WTC11 (cell line): ENCODE measurements around the gene CDK2AP2. TPM values are rescaled to one million over a fixed set of nuclear protein-coding genes. Genes with fewer than 3 reads are reported as not detected.

Source experiments
- ATAC-seq: fragments of 200-7000 bp; cut with Tn5 transposase; 2 replicates; pipeline ENCODE4 v1.10.0; 2021; ENCODE audit warnings: mild to moderate bottlenecking, moderate library complexity
- CTCF ChIA-PET: fragments of 300-600 bp; sonication (Branson Sonifier 250); formaldehyde crosslinking; loops from one replicate; lab custom pipeline; 2021; ENCODE audit warnings: antibody characterized with exemption; lab: Charles Lee
- POLR2A ChIA-PET: fragments of 350-600 bp; sonication (Branson Sonifier 250); formaldehyde crosslinking; loops from one replicate; lab custom pipeline; 2021; ENCODE audit warnings: antibody characterized with exemption; lab: Charles Lee
- DNase-seq: peaks from one replicate; pipeline ENCODE4 v3.0.0; 2021; ENCODE audit warnings: low spot score
- H3K27ac Mint-ChIP-seq: 2 replicates; pipeline ENCODE4 v1.8.0; 2021; ENCODE audit warnings: mixed read lengths
- H3K27me3 Mint-ChIP-seq: 2 replicates; pipeline ENCODE4 v1.8.0; 2021; ENCODE audit warnings: low read depth, mild to moderate bottlenecking, moderate library complexity, mixed read lengths
- H3K36me3 Mint-ChIP-seq: 2 replicates; pipeline ENCODE4 v1.8.0; 2021; ENCODE audit warnings: mixed read lengths
- H3K4me1 Mint-ChIP-seq: 2 replicates; pipeline ENCODE4 v1.8.0; 2022; ENCODE audit warnings: mixed read lengths
- H3K4me3 Mint-ChIP-seq: 2 replicates; pipeline ENCODE4 v1.8.0; 2021; ENCODE audit warnings: mild to moderate bottlenecking, moderate library complexity, mixed read lengths
- H3K9me3 Mint-ChIP-seq: 2 replicates; pipeline ENCODE4 v1.8.0; 2021; ENCODE audit warnings: mixed read lengths
- AR ChIP-seq: fragments of 250-450 bp; sonication (Bioruptor Pico); IDR thresholded peaks from 2 replicates; pipeline ENCODE4 v1.9.0; 2021; ENCODE audit warnings: mild to moderate bottlenecking
- ARID4B ChIP-seq: sonication (generic); formaldehyde crosslinking; IDR thresholded peaks from 2 replicates; pipeline ENCODE4 v1.8.0; 2023; ENCODE audit warnings: missing genetic modification reagents, mild to moderate bottlenecking, borderline replicate concordance
- CDX4 ChIP-seq: fragments of 250-450 bp; sonication (Bioruptor Pico); IDR thresholded peaks from 2 replicates; pipeline ENCODE4 v1.9.0; 2021; ENCODE audit warnings: moderate library complexity, mild to moderate bottlenecking, inconsistent platforms, borderline replicate concordance
- E2F4 ChIP-seq: sonication (generic); formaldehyde crosslinking; IDR thresholded peaks from 2 replicates; pipeline ENCODE4 v1.8.1; 2022; ENCODE audit warnings: low read depth, mild to moderate bottlenecking, moderate library complexity, missing genetic modification reagents, borderline replicate concordance
- ETV6 ChIP-seq: sonication (generic); formaldehyde crosslinking; IDR thresholded peaks from 2 replicates; pipeline ENCODE4 v1.8.1; 2022; ENCODE audit warnings: mild to moderate bottlenecking, missing genetic modification reagents
- JAZF1 ChIP-seq: fragments of 250-450 bp; sonication (Bioruptor Pico); IDR thresholded peaks from 2 replicates; pipeline ENCODE4 v1.9.0; 2021; ENCODE audit warnings: moderate library complexity, mild to moderate bottlenecking, inconsistent platforms
- MAX ChIP-seq: sonication (generic); formaldehyde crosslinking; IDR thresholded peaks from 2 replicates; pipeline ENCODE4 v1.8.0; 2022; ENCODE audit warnings: mild to moderate bottlenecking, missing genetic modification reagents
- NFATC4 ChIP-seq: fragments of 250-450 bp; sonication (Bioruptor Pico); IDR thresholded peaks from 2 replicates; pipeline ENCODE4 v1.9.0; 2021; ENCODE audit warnings: mild to moderate bottlenecking
- PRDM15 ChIP-seq: sonication (generic); formaldehyde crosslinking; IDR thresholded peaks from 2 replicates; pipeline ENCODE4 v1.8.0; 2022; ENCODE audit warnings: missing genetic modification reagents
- PRRX2 ChIP-seq: fragments of 250-450 bp; sonication (Bioruptor Pico); IDR thresholded peaks from 2 replicates; pipeline ENCODE4 v1.8.0; 2021; ENCODE audit warnings: mild to moderate bottlenecking
- SOX15 ChIP-seq: fragments of 250-450 bp; sonication (Bioruptor Pico); IDR thresholded peaks from 2 replicates; pipeline ENCODE4 v1.9.0; 2021; ENCODE audit warnings: mild to moderate bottlenecking
- ZBTB21 ChIP-seq: sonication (generic); formaldehyde crosslinking; IDR thresholded peaks from 2 replicates; pipeline ENCODE4 v1.8.1; 2023; ENCODE audit warnings: mild to moderate bottlenecking, missing genetic modification reagents, borderline replicate concordance
- ZNF219 ChIP-seq: sonication (generic); formaldehyde crosslinking; IDR thresholded peaks from 2 replicates; pipeline ENCODE4 v1.8.0; 2023; ENCODE audit warnings: missing genetic modification reagents, mild to moderate bottlenecking, borderline replicate concordance
- ZNF512 ChIP-seq: sonication (generic); formaldehyde crosslinking; IDR thresholded peaks from 2 replicates; pipeline ENCODE4 v1.8.1; 2022; ENCODE audit warnings: missing genetic modification reagents, borderline replicate concordance
- total RNA-seq: library from RNA; stranded (reverse); gene quantifications from 3 replicates; pipeline ENCODE4 v1.2.3, GENCODE V29; 2021

CDK2AP2 gene
- total RNA-seq, 1 experiment from 2014 or later, result 53.1 TPM

- peak; percentile 45; the same call in 1 of the 2 replicates for TF ChIP-seq ZBTB21
- peak; percentile 85; the same call in 1 of the 2 replicates for TF ChIP-seq ARID4B (CRISPR knock-in tag)
- peak; percentile 56 for TF ChIP-seq MAX (CRISPR knock-in tag)
- 0 out of 2 replicates have a peak, but pooled peaks have one; percentile 20 for TF ChIP-seq PRRX2
- TF ChIP-seq SOX15, result no peak
- TF ChIP-seq, all 79 proteins: peak for 13
Measured at GRCh38 chr11:67508486-67509121, 642 bp upstream of the CDK2AP2 start (continued).

GRCh38 chr11:67507242-67507863 lies 609 bp downstream of the CDK2AP2 start:
- Mint-ChIP-seq H3K4me1 (peaks cover 29% of the 10 kb centered on the region), H3K4me3 (peak overlapping the region; percentile 83), H3K36me3 (peaks cover 2% of the 10 kb centered on the region; the same call in 1 of the 2 replicates), H3K9me3 (no peaks in the 10 kb centered on the region), H3K27ac (peak overlapping the region; percentile 89), H3K27me3 (peaks cover 20% of the 10 kb centered on the region)
- no peak for ATAC-seq
- ChIA-PET POLR2A (no interaction called here), CTCF (no interaction called here)
- peak; percentile 76 for DNase-seq
- TF ChIP-seq PRDM15 (CRISPR knock-in tag) (no peak), E2F4 (CRISPR knock-in tag) (no peak), ZNF512 (no peak), ARID4B (CRISPR knock-in tag) (0 out of 2 replicates have a peak, but pooled peaks have one; percentile 69), JAZF1 (CRISPR knock-in tag) (no peak), NFATC4 (CRISPR knock-in tag) (no peak), ETV6 (CRISPR knock-in tag) (peak; percentile 60; the same call in 1 of the 2 replicates), ZNF219 (CRISPR knock-in tag) (0 out of 2 replicates have a peak, but pooled peaks have one; percentile 63), AR (CRISPR knock-in tag) (no peak), CDX4 (no peak)
